GM19455 (cell line): ENCODE data around the gene ERMARD.

Source experiments
- ATAC-seq: cut with Tn5 transposase; IDR thresholded peaks from one replicate; pipeline ENCODE4 v1.9.1; 2021; ENCODE audit not compliant: unreplicated experiment

Gene ERMARD

GRCh38 chr6:169783401-169783800 lies 32.0 kb downstream of the ERMARD start:
- no peak for ATAC-seq

- ATAC-seq = no peak
Observed at GRCh38 chr6:169783971-169784820, 32.8 kb downstream of the ERMARD start.

GRCh38 chr6:169784821-169785340 lies 33.5 kb downstream of the ERMARD start:
- no peak for ATAC-seq

GRCh38 chr6:169785566-169785965 lies 34.1 kb downstream of the ERMARD start:
- ATAC-seq = no peak

- no peak for ATAC-seq
Observed at GRCh38 chr6:169786349-169786748, 34.9 kb downstream of the ERMARD start.

- no peak for ATAC-seq
Observed at GRCh38 chr6:169787797-169788196, 36.4 kb downstream of the ERMARD start.

GRCh38 chr6:169788809-169789145 lies 37.4 kb downstream of the ERMARD start:
- no peak for ATAC-seq

- ATAC-seq = no peak
Observed at GRCh38 chr6:169789146-169789943, 37.9 kb downstream of the ERMARD start.

- peak; percentile 97 for ATAC-seq
Observed at GRCh38 chr6:169789944-169790927, 38.8 kb downstream of the ERMARD start.

GRCh38 chr6:169791721-169792131 lies 40.3 kb downstream of the ERMARD start:
- ATAC-seq = no peak

GRCh38 chr6:169792306-169793015 lies 41.0 kb downstream of the ERMARD start:
- no peak for ATAC-seq

GRCh38 chr6:169793408-169793807 lies 42.0 kb downstream of the ERMARD start:
- no peak for ATAC-seq

- ATAC-seq = no peak
Observed at GRCh38 chr6:169794317-169795055, 43.1 kb downstream of the ERMARD start.

- ATAC-seq = no peak
Observed at GRCh38 chr6:169795196-169795595, 43.8 kb downstream of the ERMARD start.

GRCh38 chr6:169798764-169799473 lies 47.5 kb downstream of the ERMARD start:
- ATAC-seq = no peak

GRCh38 chr6:169799474-169799926 lies 48.1 kb downstream of the ERMARD start:
- ATAC-seq = no peak

- ATAC-seq = no peak
Observed at GRCh38 chr6:169800116-169800667, 48.8 kb downstream of the ERMARD start.

GRCh38 chr6:169800668-169801395 lies 49.4 kb downstream of the ERMARD start:
- no peak for ATAC-seq
